Activated CD4-positive, alpha-beta T cell treated with anti-CD3 and anti-CD28 coated beads, Interleukin-2, Interleukin-6, amounts not matched to agents 100 ng/mL and 50 ng/mL, durations not matched to agents 16 hours and 8 hours (primary cell): Measurements from ENCODE around the gene SDC4.

Experiments used
- DNase-seq: peaks from one replicate; pipeline ENCODE4 v3.0.0-alpha.2; 2020

Gene SDC4, protein sequence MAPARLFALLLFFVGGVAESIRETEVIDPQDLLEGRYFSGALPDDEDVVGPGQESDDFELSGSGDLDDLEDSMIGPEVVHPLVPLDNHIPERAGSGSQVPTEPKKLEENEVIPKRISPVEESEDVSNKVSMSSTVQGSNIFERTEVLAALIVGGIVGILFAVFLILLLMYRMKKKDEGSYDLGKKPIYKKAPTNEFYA

DNA sequence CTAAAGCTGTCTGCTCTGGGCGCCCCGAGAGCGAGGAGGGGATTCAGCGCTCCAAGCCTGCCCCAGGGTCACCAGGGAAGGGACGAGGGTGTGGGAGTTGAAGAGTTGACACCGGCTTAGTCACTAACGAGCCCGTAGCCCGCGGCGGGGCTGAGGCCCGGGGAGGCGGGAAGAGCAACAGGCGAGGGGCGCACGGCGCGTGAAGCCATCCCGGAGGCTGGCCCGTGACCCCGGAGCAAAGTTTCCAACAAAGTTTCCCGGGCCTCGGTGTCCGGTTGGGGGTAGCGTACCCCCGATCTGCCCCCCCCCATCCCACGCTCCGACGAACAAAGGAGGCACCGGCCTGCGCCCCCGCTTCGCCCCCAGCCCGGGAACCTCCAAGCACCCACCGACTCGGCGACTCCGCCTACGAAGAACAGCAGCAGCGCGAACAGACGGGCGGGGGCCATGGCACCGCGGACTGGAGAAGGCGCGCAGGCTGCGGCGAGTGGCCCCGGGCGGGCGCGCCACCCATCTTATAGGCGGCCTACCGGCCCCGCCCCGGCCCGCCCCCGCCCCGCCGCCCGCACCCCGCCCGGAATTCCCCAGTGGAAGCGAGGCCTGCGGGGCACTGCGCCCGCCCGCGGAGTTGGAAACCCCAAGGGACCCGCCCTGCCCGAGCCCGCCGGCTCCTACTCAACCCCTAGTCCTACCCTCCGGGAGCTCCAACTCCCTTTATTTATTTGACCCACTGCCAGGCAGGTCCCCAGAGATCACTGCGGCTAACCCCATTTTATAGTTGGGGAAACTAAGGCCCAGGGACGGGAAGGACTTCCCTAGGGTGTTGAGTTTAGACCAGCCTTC is at the start of gene SDC4:
TSS of gene SDC4 (minus strand) at position 489 of the 843 bp plus-strand sequence. CDS start at position 449, 40 bp downstream.
- DNase-seq, result peak; percentile 76

DNA sequence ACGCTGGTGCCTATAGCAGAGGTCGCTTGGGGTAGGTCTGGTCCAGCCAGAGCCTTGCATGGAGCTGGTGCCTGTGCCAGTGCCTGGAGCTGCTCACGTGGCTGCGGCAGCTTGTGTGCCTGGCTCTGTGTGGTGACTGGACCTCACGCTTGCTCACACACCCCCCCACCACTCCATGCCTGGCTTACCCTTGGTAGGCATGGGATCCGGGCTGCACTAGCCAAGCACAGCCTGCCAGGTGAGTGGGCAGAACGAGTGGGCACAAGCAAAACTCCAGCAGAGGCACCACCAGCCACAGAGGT is 46.8 kb upstream of the SDC4 start:
- DNase-seq, result no peak

GRCh38 chr20:45394221-45395113 is 46.2 kb upstream of the SDC4 start:
- no peak for DNase-seq

- no peak for DNase-seq
Measured at GRCh38 chr20:45392733-45393132, 44.5 kb upstream of the SDC4 start.

GRCh38 chr20:45391559-45391958 is 43.3 kb upstream of the SDC4 start:
- DNase-seq, result no peak

DNA sequence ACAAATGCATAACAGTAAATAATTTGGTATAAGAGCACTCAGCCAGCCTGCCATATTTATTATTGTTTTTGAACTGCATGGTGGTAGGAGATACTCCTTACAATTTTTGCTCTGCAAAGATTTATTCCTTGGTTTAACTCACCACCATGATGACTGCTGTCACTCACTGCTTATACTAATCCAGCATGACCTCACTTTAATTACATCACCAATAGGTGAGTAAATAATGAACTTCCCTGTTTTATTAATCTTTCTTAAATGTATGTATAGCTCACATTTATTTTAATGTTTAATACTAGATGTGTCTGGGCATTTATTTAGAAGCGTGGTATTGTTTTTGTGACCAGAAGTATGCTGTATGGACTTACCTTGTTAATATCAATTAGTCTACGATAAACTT is 42.7 kb upstream of the SDC4 start:
- DNase-seq, result no peak

- DNase-seq, result no peak
Measured at GRCh38 chr20:45387274-45387673, 39.0 kb upstream of the SDC4 start.

DNA sequence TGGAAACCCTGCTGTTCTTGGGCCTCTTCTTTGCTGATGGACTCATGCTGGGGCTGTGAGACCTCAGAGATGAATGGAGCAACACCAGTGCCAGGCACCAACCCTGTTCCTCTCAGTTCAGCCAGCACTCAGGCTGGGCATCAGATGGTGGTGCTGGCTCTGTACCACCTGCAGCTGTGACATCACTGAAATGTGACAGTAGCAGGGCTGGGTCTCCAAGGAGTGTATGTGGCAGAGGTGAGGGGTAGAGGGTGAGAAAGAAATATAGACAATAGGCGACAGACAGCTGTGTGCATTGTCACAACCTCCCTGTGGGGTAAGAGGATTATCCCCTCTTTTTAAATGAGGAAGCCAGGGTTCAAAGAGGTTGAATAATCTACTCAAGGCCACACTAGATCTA is 30.0 kb upstream of the SDC4 start, which contains the start of gene TP53TG5:
TSS of gene TP53TG5 (minus strand) at position 135 of the 400 bp plus-strand sequence. CDS start at position 46, 89 bp downstream.
- DNase-seq, result no peak

GRCh38 chr20:45377269-45377668 is 29.0 kb upstream of the SDC4 start:
- DNase-seq, result no peak

- no peak for DNase-seq
Measured at GRCh38 chr20:45374966-45375365, 26.7 kb upstream of the SDC4 start.

GRCh38 chr20:45374101-45374467 is 25.9 kb upstream of the SDC4 start:
- DNase-seq, result no peak

GRCh38 chr20:45373353-45374100 is 25.3 kb upstream of the SDC4 start:
- peak; percentile 93 for DNase-seq

GRCh38 chr20:45372646-45373352 is 24.6 kb upstream of the SDC4 start:
- no peak for DNase-seq

DNA sequence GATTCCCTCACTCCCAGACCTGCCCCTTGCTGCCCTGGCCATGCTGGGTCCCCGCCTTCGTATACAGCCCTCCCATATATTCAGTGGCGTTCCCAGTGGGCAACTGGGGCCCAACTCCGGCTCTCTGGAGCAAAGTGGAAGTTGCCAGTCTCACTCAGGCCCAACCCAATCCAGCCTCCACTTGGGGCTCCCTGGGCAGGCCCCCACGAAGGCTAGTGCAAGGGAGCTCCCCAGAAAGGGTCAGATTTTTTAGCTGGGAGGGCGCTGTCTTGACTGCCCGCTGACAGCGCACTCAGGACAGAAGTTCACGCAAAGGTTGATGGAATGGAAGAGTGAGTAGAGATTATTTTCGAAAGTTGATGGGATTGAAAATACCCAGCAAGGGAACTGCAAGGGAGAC is 24.0 kb upstream of the SDC4 start:
- DNase-seq, result no peak

DNA sequence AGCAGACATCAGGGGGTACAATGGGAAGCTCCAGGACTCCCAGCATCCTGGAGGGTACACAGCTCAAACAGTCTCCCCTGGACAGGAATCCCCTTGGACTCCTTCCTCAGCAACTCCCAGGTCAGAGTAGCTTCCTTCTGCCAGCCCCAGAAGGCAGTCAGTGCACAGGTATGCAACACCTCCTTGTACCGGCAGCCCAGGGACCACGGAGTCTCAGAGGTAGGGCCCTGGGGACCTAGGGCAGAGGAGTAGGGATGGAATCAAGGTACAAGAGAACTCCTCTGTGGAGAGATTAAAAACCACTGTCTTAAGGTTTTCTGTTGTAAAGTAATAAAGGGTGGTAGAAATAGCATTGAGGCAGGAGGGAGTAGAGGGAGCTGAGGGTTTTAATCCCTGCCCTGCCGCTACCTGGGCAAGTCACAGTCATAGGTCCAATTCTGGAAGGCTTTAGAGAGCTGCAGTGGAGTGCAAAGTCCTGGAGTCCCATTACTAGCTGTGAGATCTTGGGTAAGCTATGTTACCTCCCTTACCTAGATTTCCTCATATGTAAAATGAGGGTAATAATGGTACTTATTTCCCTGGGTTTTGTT is 22.4 kb upstream of the SDC4 start:
- DNase-seq, result no peak

- peak; percentile 77 for DNase-seq
Measured at GRCh38 chr20:45368221-45368980, 20.2 kb upstream of the SDC4 start.

DNA sequence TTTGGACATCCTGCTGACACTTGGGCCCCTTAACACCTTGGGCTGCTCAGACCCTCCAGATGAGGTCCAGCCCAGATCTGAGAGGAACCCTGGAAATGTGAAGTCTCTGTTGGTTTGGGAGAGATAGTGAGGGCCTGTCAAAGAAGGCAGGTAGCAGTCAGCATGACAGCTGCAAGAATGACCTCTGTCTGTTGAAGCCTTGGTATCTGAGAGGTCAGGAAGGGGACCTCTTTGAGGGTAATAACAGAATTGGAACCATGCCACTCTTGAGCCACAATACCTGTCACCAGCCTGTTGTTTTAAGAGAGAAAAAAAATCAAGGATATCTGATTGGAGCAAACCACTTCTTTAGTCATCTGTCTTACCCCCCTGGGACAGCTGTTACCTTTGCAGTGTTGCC is 18.9 kb upstream of the SDC4 start:
- no peak for DNase-seq

DNA sequence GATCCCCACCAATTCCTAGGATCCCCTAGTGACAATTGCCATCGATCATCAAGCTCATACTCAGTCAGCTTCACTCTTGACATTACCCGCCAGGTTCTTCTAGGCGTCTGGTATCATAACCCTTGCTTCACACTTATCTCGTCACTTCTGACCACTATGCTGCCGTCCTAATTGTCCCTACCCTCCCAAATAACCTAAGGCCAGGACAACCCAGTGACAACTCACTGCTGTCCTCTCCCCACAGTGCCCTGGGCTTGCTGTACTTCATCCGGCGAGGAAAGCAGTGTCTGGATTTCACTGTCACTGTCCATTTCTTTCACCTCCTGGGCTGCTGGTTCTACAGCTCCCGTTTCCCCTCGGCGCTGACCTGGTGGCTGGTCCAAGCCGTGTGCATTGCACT is 18.4 kb upstream of the SDC4 start:
- no peak for DNase-seq

DNA sequence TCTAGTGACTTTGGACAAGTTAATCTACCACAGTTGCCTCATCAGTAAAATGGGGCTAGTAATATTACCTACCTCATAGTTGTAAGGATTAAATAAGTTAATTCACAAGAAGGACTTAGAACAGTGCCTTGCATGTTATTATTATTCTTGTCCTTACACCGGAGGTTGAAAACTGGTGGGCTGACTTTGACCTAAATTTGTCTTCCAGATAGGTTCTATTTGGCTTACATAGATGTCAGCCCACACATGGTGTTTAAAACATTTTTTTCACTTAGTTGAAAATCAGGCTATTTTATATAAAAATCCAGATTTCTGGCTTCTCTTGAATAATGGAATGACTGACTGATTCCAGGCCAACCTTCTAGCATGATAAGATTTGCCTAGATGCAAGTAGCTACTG is 18.0 kb upstream of the SDC4 start:
- no peak for DNase-seq

GRCh38 chr20:45365444-45365970 is 17.3 kb upstream of the SDC4 start:
- DNase-seq, result no peak
